Right lobe of liver (tissue), 4 donors: ENCODE results near the gene EMX2.

ENCODE experiments used
- CTCF ChIP-seq, 4 donors: fragments of 200-600 bp in 3 of 4; fragments of 450-650 bp in 1 of 4; IDR thresholded peaks; one replicate each; pipeline versions ENCODE4 v1.5.1 to v1.8.0; 2016 to 2022; ENCODE audit warnings: antibody characterized with exemption in 4 of 4, mild to moderate bottlenecking in 2 of 4
- POLR2A ChIP-seq: fragments of 450-650 bp; IDR thresholded peaks from one replicate; pipeline ENCODE4 v1.6.1; 2017; ENCODE audit warnings: antibody characterized with exemption, mild to moderate bottlenecking
- donor health status: DM: no; HTN: no; CAD: no.
- donor health status: DM: no; HTN: no; CAD: no.
- donor health status: DM: no; HTN: yes; CAD: no.

- TF ChIP-seq POLR2A: no peak
- TF ChIP-seq CTCF (IDR thresholded peaks at IDR 0.05): no peak
These were observed 11.2 kb downstream of the EMX2 start for GRCh38 chr10:117553815-117554172.
